HepG2 (cell line): Measurements from ENCODE around the gene NPBWR2. TPM values are rescaled to one million over a fixed set of nuclear protein-coding genes. Genes with fewer than 3 reads are reported as not detected.
A peak's percentile ranks its signal among the peaks of the same experiment; 100 is the strongest.

ENCODE experiments used
- CEBPG ChIP-seq: IDR thresholded peaks from 2 replicates; pipeline ENCODE4 v1.6.1; 2016
- CREBL2 ChIP-seq: sonication (generic); formaldehyde crosslinking; IDR thresholded peaks from 2 replicates; pipeline ENCODE4 v1.8.1; 2023; ENCODE audit warnings: missing genetic modification reagents, mild to moderate bottlenecking, borderline replicate concordance
- ERF ChIP-seq: IDR thresholded peaks from 2 replicates; pipeline ENCODE4 v1.6.1; 2018; ENCODE audit warnings: missing biosample characterization, missing genetic modification reagents
- FOSL1 ChIP-seq: sonication (generic); formaldehyde crosslinking; IDR thresholded peaks from 2 replicates; pipeline ENCODE4 v1.9.0; 2021; ENCODE audit warnings: missing genetic modification reagents, borderline replicate concordance
- FOSL2 ChIP-seq: sonication (generic); formaldehyde crosslinking; IDR thresholded peaks from 2 replicates; pipeline ENCODE4 v1.4.0; 2020; ENCODE audit warnings: missing genetic modification reagents
- HOXA3 ChIP-seq: sonication (generic); formaldehyde crosslinking; IDR thresholded peaks from 2 replicates; pipeline ENCODE4 v1.5.0; 2020; ENCODE audit warnings: missing genetic modification reagents
- KDM3A ChIP-seq: IDR thresholded peaks from 2 replicates; pipeline ENCODE4 v1.6.1; 2018; ENCODE audit warnings: low read depth, missing compliant biosample characterization
- NR2F1 ChIP-seq, 2 experiments: fragments of 450-650 bp in 1 of 2; formaldehyde crosslinking in 1 of 2; IDR thresholded peaks; 2 replicates each; pipeline versions ENCODE4 v1.5.0 to v1.6.1; 2016 to 2020; ENCODE audit warnings: mild to moderate bottlenecking in 1 of 2, missing compliant biosample characterization in 1 of 2, missing genetic modification reagents in 1 of 2, moderate library complexity in 1 of 2
- PLRG1 ChIP-seq: fragments of 450-650 bp; conservative IDR thresholded peaks from 2 replicates; pipeline ENCODE4 v1.6.1; 2016
- PRMT3 ChIP-seq: sonication (generic); formaldehyde crosslinking; IDR thresholded peaks from 2 replicates; pipeline ENCODE4 v1.8.1; 2022; ENCODE audit warnings: low read depth, mild to moderate bottlenecking, moderate library complexity, missing genetic modification reagents, borderline replicate concordance
- PTBP1 ChIP-seq: fragments of 200-400 bp; formaldehyde crosslinking; IDR thresholded peaks from 2 replicates; pipeline ENCODE4 v1.6.1; 2018; ENCODE audit warnings: low read length, low read depth; ENCODE audit not compliant: poor library complexity, severe bottlenecking
- REPIN1 ChIP-seq: sonication (generic); formaldehyde crosslinking; IDR thresholded peaks from 2 replicates; pipeline ENCODE4 v1.8.0; 2022; ENCODE audit warnings: missing genetic modification reagents, low read depth, mild to moderate bottlenecking, borderline replicate concordance
- SAP130 ChIP-seq: IDR thresholded peaks from 2 replicates; pipeline ENCODE4 v1.6.1; 2016; ENCODE audit warnings: low read depth
- SETDB1 ChIP-seq: sonication (generic); formaldehyde crosslinking; IDR thresholded peaks from 2 replicates; pipeline ENCODE4 v1.5.1; 2020; ENCODE audit warnings: missing genetic modification reagents, mild to moderate bottlenecking, borderline replicate concordance
- SIX1 ChIP-seq: sonication (generic); formaldehyde crosslinking; IDR thresholded peaks from 2 replicates; pipeline ENCODE4 v1.4.0; 2020; ENCODE audit warnings: missing genetic modification reagents, borderline replicate concordance
- SRSF1 ChIP-seq: fragments of 200-400 bp; formaldehyde crosslinking; optimal IDR thresholded peaks from 2 replicates; pipeline ENCODE3; 2017; ENCODE audit warnings: mild to moderate bottlenecking, low read depth, low read length, moderate library complexity
- TBX2 ChIP-seq: sonication (generic); formaldehyde crosslinking; IDR thresholded peaks from 2 replicates; pipeline ENCODE4 v1.5.0; 2020; ENCODE audit warnings: missing genetic modification reagents, mild to moderate bottlenecking, borderline replicate concordance
- ZNF256 ChIP-seq: sonication (generic); formaldehyde crosslinking; conservative IDR thresholded peaks from 2 replicates; pipeline ENCODE4 v1.4.0; 2020; ENCODE audit warnings: missing genetic modification reagents
- ZNF337 ChIP-seq: sonication (generic); formaldehyde crosslinking; IDR thresholded peaks from 2 replicates; pipeline ENCODE4 v1.5.1; 2020; ENCODE audit warnings: missing genetic modification reagents, low read depth, mild to moderate bottlenecking, borderline replicate concordance
- ZNF496 ChIP-seq: sonication (generic); formaldehyde crosslinking; IDR thresholded peaks from 2 replicates; pipeline ENCODE4 v1.8.1; 2023; ENCODE audit warnings: mild to moderate bottlenecking, moderate library complexity, missing genetic modification reagents; ENCODE audit not compliant: insufficient replicate concordance
- ZNF556 ChIP-seq: sonication (generic); formaldehyde crosslinking; IDR thresholded peaks from 2 replicates; pipeline ENCODE4 v1.4.0; 2020; ENCODE audit warnings: mild to moderate bottlenecking, missing genetic modification reagents, borderline replicate concordance
- ZNF629 ChIP-seq: sonication (generic); formaldehyde crosslinking; conservative IDR thresholded peaks from 2 replicates; pipeline ENCODE4 v1.5.0; 2020; ENCODE audit warnings: missing genetic modification reagents
- ZNF713 ChIP-seq: sonication (generic); formaldehyde crosslinking; IDR thresholded peaks from 2 replicates; pipeline ENCODE4 v1.4.0; 2020; ENCODE audit warnings: mild to moderate bottlenecking, missing genetic modification reagents
- ZNF816 ChIP-seq: sonication (generic); formaldehyde crosslinking; IDR thresholded peaks from 2 replicates; pipeline ENCODE4 v1.8.0; 2022; ENCODE audit warnings: missing genetic modification reagents, mild to moderate bottlenecking, borderline replicate concordance
- polyA plus RNA-seq, 8 experiments: library from polyadenylated mRNA; depleted of rRNA in 3 of 8; stranded (reverse) in 7 of 8; unstranded in 1 of 8; fragments of >200 nt; fragmentation: Illumina TruSeq in 4 of 8; extraction: Trizol in 4 of 8; gene quantifications; 2 replicates each; pipeline versions ENCODE4 v1.2.1 to v1.2.3, GENCODE V29; 2011 to 2016; ENCODE audit warnings: low read depth in 4 of 8, missing spikeins in 1 of 8, mixed read lengths in 1 of 8; ENCODE audit not compliant: insufficient read depth in 1 of 8
- total RNA-seq, 5 experiments: library from RNA; depleted of rRNA; stranded (reverse); fragments of >200 nt; fragmentation: Illumina TruSeq; extraction: Trizol; gene quantifications; 2 replicates each; pipeline ENCODE4 v1.2.3, GENCODE V29; 2016; ENCODE audit warnings: low read depth in 1 of 5
- TF ChIP-seq, protein P1 (sequence below): sonication (generic); formaldehyde crosslinking; IDR thresholded peaks from 2 replicates; pipeline ENCODE4 v1.8.1; 2023; ENCODE audit warnings: mild to moderate bottlenecking, moderate library complexity, missing genetic modification reagents
- TF ChIP-seq, protein P2 (sequence below): sonication (generic); formaldehyde crosslinking; IDR thresholded peaks from 2 replicates; pipeline ENCODE4 v1.5.1; 2020; ENCODE audit warnings: missing genetic modification reagents, mild to moderate bottlenecking, borderline replicate concordance
- TF ChIP-seq, protein P3 (sequence below): IDR thresholded peaks from 2 replicates; pipeline ENCODE4 v1.6.1; 2016

The NPBWR2 gene
- total and polyA plus RNA-seq, 2 of the 13 experiments (the other 11 are each of a cell fraction or from before 2014, with no cell fraction given): not detected

GRCh38 chr20:64082126-64082731 lies 25.1 kb downstream of the NPBWR2 start (continued):
- TF ChIP-seq ZNF337 (CRISPR knock-in tag) (no peak), ZNF629 (no peak), REPIN1 (CRISPR knock-in tag) (no peak), PRMT3 (CRISPR knock-in tag) (no peak), ZNF713 (CRISPR knock-in tag) (no peak), ERF (no peak), ZNF816 (CRISPR knock-in tag) (no peak), FOSL1 (CRISPR knock-in tag) (no peak), FOSL2 (CRISPR knock-in tag) (peak; percentile 29; the same call in 1 of the 2 replicates), KDM3A (CRISPR knock-in tag) (no peak), SRSF1 (no peak), PTBP1 (no peak), CREBL2 (CRISPR knock-in tag) (no peak), NR2F1 (CRISPR knock-in tag; IDR thresholded peaks at IDR 0.05) (peak; percentile 71 to 90), ZNF556 (no peak), HOXA3 (CRISPR knock-in tag) (peak; percentile 60; the same call in 1 of the 2 replicates), SAP130 (CRISPR knock-in tag) (peak; percentile 76), TBX2 (peak; percentile 30; the same call in 1 of the 2 replicates), SIX1 (CRISPR knock-in tag) (0 out of 2 replicates have a peak, but pooled peaks have one; percentile 19), CEBPG (CRISPR knock-in tag) (no peak), PLRG1 (no peak), ZNF496 (CRISPR knock-in tag) (no peak), ZNF256 (CRISPR knock-in tag) (0 out of 2 replicates have a peak, but pooled peaks have one; percentile 25), SETDB1 (CRISPR knock-in tag) (no peak)
- TF ChIP-seq, protein P1, sequence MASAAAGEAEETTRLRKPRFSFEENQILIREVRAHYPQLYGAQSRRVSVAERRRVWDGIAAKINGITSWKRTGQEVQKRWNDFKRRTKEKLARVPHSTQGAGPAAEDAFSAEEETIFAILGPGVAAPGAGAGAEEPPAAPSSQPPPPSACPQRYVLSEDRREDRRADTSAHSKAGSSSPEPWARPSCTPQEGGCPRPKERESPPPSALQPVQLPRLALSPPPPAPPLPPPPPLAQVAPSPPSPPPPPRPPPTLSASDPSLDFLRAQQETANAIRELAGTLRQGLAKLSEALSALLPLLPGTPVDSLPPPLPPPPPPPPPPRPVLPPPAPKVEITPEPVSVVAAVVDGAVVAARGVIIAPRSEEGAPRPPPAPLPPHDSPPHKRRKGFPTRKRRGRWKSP (CRISPR knock-in tag): no peak
- TF ChIP-seq, protein P2, sequence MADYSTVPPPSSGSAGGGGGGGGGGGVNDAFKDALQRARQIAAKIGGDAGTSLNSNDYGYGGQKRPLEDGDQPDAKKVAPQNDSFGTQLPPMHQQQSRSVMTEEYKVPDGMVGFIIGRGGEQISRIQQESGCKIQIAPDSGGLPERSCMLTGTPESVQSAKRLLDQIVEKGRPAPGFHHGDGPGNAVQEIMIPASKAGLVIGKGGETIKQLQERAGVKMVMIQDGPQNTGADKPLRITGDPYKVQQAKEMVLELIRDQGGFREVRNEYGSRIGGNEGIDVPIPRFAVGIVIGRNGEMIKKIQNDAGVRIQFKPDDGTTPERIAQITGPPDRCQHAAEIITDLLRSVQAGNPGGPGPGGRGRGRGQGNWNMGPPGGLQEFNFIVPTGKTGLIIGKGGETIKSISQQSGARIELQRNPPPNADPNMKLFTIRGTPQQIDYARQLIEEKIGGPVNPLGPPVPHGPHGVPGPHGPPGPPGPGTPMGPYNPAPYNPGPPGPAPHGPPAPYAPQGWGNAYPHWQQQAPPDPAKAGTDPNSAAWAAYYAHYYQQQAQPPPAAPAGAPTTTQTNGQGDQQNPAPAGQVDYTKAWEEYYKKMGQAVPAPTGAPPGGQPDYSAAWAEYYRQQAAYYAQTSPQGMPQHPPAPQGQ (CRISPR knock-in tag): no peak
- TF ChIP-seq, protein P3, sequence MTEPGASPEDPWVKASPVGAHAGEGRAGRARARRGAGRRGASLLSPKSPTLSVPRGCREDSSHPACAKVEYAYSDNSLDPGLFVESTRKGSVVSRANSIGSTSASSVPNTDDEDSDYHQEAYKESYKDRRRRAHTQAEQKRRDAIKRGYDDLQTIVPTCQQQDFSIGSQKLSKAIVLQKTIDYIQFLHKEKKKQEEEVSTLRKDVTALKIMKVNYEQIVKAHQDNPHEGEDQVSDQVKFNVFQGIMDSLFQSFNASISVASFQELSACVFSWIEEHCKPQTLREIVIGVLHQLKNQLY: peak; percentile 60; the same call in 1 of the 2 replicates
